DMS53 treated with DMSO at 0.1 percent for 48 hours (cell line): ENCODE data around the gene OR56A3.
A peak's percentile ranks its signal among the peaks of the same experiment; 100 is the strongest.

Source experiments
- DNase-seq: peaks from one replicate; lab custom pipeline; 2025; ENCODE audit not compliant: unreplicated experiment; lab: John Stamatoyannopoulos, UW

OR56A3 gene

GRCh38 chr11:5968394-5968793 is 26.3 kb downstream of the OR56A3 start, which contains the start of gene OR56A5:
TSS of gene OR56A5 (minus strand) at chr11:5968494. CDS start at chr11:5968494, 0 bp downstream.
- DNase-seq, result no peak

GRCh38 chr11:5973530-5973929 is 31.5 kb downstream of the OR56A3 start:
- DNase-seq, result no peak

- no peak for DNase-seq
Observed at GRCh38 chr11:5983443-5983842, 41.4 kb downstream of the OR56A3 start.

- no peak for DNase-seq
Observed at GRCh38 chr11:5986885-5987284, 44.8 kb downstream of the OR56A3 start, which contains the start of gene OR52L1. TSS of gene OR52L1 (minus strand) at chr11:5986985. CDS start at chr11:5986930, 55 bp downstream.

GRCh38 chr11:5989203-5989602 is 47.2 kb downstream of the OR56A3 start:
- DNase-seq, result no peak

GRCh38 chr11:5992150-5992549 is 50.1 kb downstream of the OR56A3 start:
- no peak for DNase-seq

GRCh38 chr11:5992604-5993251 is 50.7 kb downstream of the OR56A3 start:
- DNase-seq, result peak; percentile 51

GRCh38 chr11:5994791-5995190 is 52.7 kb downstream of the OR56A3 start:
- DNase-seq, result no peak
